Fibroblast of the conjunctiva (primary cell): ENCODE measurements around the gene ZNRF4.
"Not testable (repeated sequence)": the region's sequence is repeated elsewhere in the genome, so short reads cannot be mapped to it uniquely, and the experiment has no call there.

Experiments
- DNase-seq: peaks from one replicate; pipeline ENCODE4 v3.0.0-alpha.2; 2010; ENCODE audit warnings: low read depth

Gene ZNRF4

GRCh38 chr19:5477451-5478215 lies 22.4 kb downstream of the ZNRF4 start:
- no peak for DNase-seq

- no peak for DNase-seq
Measured at GRCh38 chr19:5478241-5478924, 23.2 kb downstream of the ZNRF4 start.

DNA sequence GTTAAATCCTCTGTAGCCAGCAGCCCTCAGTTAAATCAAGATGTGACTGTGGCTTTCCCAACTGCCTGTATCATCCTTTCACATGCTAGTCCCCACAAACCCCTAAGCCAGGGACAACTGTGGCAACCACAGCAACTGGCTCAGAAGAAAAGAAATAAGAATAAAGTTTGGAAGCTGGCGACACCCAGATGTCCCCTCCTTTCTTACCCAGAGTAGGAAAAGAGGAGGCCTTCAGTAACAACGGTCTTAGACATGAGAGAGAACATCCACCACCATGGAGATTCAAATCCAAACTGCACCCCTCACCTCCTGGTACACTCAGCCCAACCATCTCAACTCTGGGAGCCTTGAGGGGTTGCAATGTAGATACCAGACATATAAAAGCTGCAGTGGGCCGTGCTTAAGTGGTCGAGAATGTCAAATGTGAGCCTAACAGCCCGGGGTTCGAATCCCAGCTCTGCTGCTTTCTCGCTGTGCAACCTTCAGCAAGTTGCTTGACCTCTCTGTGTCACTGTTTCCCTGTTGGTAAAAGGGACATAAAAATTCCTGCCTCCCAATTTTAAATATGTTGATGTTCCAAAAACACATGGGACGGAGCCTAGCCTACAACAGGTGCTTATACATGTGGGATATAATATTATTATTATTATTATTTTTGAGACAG lies 23.8 kb downstream of the ZNRF4 start:
- no peak for DNase-seq

GRCh38 chr19:5479958-5480357 lies 24.7 kb downstream of the ZNRF4 start:
- DNase-seq, result no peak

GRCh38 chr19:5480427-5480836 lies 25.2 kb downstream of the ZNRF4 start:
- no peak for DNase-seq

DNA sequence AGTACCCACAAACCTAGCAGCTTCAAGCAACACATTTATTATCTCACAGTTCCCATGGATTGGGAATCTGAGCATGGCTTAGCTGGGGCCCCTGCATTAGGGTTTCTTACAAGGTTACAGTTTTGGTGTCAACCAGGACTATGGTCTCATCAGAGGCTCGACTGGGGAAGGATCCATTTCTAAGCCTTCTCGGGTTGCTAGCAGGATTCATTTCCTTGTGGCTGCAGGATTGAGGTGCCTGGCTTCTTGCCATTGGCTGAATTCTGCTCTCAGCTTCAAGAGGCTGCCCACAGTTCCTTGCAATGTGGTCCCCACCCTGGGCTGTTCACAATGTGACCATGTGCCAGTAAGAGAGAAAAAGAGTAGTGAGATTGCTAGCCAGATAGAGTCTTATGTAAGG lies 26.7 kb downstream of the ZNRF4 start:
- no peak for DNase-seq

DNA sequence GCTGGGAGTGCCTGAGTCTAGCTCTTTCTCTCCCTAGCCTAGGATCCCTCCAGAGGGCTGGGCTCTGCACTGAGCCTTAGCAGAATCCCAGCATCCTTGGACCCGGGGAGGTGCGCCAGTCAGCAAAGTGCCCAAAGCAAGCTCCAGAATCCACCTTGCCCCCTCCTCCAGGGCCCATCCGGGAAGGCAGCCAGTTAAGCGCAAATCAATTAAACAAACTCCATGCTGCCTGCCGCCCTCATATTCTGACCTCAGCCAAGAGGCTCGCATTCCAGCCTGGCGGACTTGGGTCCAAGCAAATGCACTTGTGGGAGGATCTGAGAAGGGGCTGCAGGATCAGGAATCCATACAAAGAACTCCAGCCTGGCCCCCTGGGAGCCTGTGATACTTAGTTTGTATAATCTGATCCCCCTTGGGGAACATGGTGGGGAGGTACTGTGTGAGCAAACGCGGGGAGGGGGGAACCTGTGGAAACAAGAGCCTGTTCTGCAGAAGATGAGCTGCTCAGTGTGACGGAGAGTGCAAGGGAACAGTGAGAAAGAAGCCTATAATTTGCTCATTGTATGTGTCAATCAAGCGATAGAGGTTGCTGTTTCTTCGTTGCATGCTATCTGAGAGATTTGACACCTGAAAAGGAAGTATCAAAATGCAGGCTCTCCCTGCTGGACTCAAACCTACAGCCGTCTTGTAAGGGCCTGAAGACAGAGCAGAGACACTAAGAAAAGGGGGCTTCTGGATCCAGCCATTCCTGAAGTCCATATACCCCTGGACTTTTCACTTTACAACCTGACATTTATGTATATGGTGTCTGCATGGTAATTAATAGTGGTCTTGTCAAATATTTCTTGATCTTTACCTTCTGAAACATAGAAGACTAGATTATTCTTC lies 29.4 kb downstream of the ZNRF4 start:
- DNase-seq, result no peak

GRCh38 chr19:5485286-5485636 lies 30.0 kb downstream of the ZNRF4 start:
- no peak for DNase-seq

DNA sequence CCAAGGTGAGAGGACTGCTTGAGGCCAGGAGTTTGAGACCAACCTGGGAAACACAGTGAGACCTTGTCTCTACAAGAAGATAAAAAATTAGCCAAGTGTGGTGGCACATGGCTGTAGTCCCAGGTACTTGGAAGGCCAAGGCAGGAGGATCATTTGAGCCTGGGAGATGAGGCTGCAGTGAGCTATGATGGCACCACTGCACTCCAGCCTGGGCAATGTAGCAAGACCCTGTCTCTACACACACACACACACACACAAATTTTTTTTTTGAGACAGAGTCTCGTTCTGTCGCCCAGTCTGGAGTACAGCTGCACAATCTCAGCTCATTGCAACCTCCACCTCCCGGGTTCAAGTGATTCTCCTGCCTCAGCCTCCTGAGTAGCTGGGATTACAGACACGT lies 30.4 kb downstream of the ZNRF4 start:
- not testable (repeated sequence) for DNase-seq

DNA sequence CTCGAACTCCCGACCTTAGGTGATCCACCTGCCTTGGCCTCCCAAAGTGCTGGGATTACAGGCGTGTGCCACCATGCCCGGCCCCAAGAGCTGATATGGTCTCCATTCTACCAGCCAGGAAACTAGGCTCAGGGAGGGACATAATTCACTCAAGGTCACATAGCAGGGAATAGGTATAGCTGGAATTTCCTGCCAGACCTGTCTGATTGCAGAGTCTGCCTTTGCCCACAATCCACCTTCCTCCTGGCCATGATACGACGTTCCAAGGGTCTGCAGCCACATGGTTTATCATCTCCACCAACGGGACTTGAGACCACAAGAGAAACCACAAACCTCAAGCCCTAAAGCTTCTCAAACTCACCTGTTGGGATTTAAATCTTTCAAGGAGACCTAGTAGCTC lies 32.0 kb downstream of the ZNRF4 start:
- no peak for DNase-seq

- no peak for DNase-seq
Measured at GRCh38 chr19:5489551-5489950, 34.3 kb downstream of the ZNRF4 start.

GRCh38 chr19:5491565-5491964 lies 36.3 kb downstream of the ZNRF4 start:
- no peak for DNase-seq

DNA sequence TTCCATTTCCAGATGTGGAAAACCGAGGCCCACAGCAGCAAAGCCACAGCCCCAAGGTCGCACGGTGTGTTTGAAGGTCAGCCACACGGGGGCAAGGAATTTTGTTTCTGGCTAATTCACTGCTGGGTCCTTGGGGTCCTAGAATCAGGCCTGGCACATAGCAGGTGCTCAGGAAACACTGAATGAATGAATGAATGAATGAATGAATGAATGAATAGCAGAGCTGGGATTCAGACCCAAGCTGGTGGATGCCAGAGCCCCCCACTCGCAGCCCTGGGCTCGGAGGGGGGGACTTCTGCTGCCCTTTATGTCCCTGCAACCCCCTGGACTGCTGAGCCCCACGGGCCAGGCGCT lies 37.0 kb downstream of the ZNRF4 start:
- DNase-seq, result no peak

DNA sequence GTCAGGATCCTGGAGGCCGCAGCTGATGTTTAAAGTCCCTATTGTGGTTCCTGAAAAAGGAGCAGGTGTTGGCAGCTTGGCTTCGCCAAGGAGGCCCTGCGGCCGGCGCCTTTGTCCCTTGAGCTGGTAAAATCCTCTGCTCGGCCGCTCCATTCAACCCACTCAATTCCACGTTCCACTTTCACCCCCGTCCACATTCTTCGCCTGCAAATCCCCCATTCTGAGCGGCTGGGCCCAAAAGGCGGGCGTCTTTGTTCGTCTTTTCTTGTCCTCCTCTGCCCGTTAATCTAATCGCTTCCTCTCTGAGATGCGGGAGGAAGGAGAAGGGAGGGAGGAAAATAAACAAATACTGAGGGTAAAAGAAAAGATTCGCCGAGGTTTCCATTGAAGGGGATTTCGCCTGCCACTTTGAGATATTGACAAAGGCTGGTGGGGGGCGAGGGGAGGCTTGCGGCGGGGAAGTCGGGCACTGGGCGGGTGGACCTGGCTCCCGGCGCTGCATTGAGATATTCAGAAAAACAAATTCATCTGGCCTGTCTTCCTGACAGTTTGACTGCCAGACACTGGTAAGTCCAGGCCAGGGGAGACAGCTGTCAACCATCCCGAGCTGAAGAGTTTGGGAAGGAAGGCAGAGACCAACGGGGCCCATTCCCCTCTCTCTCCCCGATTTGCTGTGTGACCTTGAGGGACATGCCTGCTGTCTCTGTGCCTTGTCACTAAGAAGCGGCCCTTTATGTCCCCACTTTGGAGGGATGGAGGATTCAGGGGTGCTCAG lies 37.6 kb downstream of the ZNRF4 start:
- DNase-seq, result no peak

GRCh38 chr19:5494773-5495172 lies 39.6 kb downstream of the ZNRF4 start:
- DNase-seq, result no peak

GRCh38 chr19:5495792-5496191 lies 40.6 kb downstream of the ZNRF4 start:
- no peak for DNase-seq

DNA sequence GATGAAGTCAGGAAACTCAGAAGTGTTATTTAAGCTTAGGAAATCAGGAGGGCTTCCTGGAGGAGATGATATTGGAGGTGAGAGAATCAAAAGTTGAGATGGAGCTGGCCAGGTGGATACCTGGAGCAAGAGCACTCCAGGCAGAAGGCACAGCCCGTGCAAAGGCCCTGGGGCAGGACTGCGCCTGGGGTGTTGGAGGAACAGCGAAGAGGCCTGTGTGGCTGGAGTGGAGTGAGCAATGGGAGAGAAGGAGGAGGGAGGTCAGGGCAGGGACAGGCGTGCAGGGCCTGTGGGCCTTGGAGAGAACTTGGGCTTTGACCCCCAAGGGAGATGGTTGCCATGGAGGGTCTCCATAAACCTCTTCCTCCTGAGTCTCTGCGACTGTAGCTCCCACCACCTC lies 42.1 kb downstream of the ZNRF4 start:
- DNase-seq, result no peak

DNA sequence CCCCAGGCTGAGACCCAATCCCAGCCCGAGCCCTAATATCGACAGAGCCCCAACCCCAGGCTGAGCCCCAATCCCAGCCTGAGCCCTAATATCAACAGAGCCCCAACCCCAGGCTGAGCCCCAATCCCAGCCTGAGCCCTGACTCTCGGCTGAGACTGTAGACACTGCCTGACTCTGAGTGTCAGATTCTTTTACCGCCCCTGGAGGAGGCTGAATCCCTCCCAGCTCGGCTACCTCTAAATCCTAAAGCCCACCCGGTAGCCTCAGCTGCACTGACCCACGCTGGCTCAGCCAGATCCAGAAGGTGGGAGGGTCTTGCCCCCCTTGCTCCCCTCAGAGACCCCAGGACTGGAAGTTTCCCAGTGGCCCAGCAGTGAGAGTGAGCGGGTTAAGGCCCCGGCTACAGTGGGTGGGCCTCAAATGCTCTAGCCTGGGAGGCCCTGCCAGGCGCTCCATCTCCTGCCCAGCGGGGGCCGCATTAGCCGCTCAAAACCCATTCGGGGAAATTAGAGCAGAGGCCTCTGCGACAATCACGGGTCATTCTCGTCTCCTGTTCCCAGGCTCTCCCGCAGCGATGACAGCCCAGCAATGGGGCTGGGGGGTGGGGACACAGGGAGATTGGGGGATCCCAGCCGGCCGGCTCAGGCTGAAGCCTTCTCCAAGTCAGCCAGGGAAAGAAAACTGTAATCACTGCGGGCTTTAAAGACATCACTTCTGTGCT lies 43.8 kb downstream of the ZNRF4 start:
- no peak for DNase-seq

DNA sequence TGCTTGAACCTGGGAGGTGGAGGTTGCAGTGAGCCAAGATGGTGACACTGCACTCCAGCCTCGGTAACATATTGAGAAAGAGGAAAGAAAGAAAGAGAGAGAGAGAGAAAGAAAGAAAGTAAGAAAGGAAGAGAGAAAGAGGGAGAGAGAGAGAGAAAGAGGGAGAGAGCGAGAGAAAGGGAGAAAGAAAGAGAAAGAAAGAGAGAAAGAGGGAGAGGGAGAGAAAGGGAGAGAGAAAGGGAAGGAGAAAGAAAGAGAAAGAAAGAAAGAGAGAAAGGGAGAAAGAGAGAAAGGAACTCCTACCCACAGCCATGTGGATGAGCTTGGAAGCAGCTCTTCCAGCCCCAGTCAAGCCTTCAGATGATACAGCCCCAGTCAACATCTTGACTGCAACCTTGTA lies 46.7 kb downstream of the ZNRF4 start:
- no peak for DNase-seq

GRCh38 chr19:5503598-5503997 lies 48.4 kb downstream of the ZNRF4 start:
- DNase-seq, result no peak

GRCh38 chr19:5504114-5504513 lies 48.9 kb downstream of the ZNRF4 start:
- DNase-seq, result no peak
